Breast epithelium (tissue), 3 donors: ENCODE results near the gene HECTD1.

Source experiments
- POLR2A ChIP-seq: fragments of 450-650 bp; IDR thresholded peaks from one replicate; pipeline ENCODE4 v1.6.1; 2016; ENCODE audit warnings: antibody characterized with exemption, mild to moderate bottlenecking, moderate library complexity
- TF ChIP-seq, protein P1 (sequence below), 3 donors: fragments of 450-650 bp; IDR thresholded peaks; one replicate each; pipeline ENCODE4 v1.5.1; 2016 to 2017; ENCODE audit warnings: antibody characterized with exemption in 3 of 3, mild to moderate bottlenecking in 3 of 3, moderate library complexity in 3 of 3

GRCh38 chr14:31216359-31216758 lies 8.8 kb upstream of the HECTD1 start:
- TF ChIP-seq, protein P1, sequence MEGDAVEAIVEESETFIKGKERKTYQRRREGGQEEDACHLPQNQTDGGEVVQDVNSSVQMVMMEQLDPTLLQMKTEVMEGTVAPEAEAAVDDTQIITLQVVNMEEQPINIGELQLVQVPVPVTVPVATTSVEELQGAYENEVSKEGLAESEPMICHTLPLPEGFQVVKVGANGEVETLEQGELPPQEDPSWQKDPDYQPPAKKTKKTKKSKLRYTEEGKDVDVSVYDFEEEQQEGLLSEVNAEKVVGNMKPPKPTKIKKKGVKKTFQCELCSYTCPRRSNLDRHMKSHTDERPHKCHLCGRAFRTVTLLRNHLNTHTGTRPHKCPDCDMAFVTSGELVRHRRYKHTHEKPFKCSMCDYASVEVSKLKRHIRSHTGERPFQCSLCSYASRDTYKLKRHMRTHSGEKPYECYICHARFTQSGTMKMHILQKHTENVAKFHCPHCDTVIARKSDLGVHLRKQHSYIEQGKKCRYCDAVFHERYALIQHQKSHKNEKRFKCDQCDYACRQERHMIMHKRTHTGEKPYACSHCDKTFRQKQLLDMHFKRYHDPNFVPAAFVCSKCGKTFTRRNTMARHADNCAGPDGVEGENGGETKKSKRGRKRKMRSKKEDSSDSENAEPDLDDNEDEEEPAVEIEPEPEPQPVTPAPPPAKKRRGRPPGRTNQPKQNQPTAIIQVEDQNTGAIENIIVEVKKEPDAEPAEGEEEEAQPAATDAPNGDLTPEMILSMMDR (IDR thresholded peaks at IDR 0.05), result no peak
- TF ChIP-seq POLR2A, result no peak
